HFF-Myc (cell line): Measurements from ENCODE around the gene GALNT9.
A peak's percentile ranks its signal among the peaks of the same experiment; 100 is the strongest.

ENCODE experiments used
- DNase-seq: peaks from one replicate; pipeline ENCODE4 v3.0.0-alpha.2; 2011; ENCODE audit warnings: low read depth; ENCODE audit errors: extremely low read depth
- H3K4me3 ChIP-seq: replicated peaks from 2 replicates; pipeline ENCODE4 v1.5.1; 2011; ENCODE audit warnings: low read depth, mild to moderate bottlenecking, control low read depth, low read length
- TF ChIP-seq, protein P1 (sequence below): IDR thresholded peaks from 2 replicates; pipeline ENCODE4 v1.5.1; 2012; ENCODE audit warnings: mild to moderate bottlenecking, low read depth, low read length, control low read depth; ENCODE audit errors: missing control alignments

The GALNT9 gene

DNA sequence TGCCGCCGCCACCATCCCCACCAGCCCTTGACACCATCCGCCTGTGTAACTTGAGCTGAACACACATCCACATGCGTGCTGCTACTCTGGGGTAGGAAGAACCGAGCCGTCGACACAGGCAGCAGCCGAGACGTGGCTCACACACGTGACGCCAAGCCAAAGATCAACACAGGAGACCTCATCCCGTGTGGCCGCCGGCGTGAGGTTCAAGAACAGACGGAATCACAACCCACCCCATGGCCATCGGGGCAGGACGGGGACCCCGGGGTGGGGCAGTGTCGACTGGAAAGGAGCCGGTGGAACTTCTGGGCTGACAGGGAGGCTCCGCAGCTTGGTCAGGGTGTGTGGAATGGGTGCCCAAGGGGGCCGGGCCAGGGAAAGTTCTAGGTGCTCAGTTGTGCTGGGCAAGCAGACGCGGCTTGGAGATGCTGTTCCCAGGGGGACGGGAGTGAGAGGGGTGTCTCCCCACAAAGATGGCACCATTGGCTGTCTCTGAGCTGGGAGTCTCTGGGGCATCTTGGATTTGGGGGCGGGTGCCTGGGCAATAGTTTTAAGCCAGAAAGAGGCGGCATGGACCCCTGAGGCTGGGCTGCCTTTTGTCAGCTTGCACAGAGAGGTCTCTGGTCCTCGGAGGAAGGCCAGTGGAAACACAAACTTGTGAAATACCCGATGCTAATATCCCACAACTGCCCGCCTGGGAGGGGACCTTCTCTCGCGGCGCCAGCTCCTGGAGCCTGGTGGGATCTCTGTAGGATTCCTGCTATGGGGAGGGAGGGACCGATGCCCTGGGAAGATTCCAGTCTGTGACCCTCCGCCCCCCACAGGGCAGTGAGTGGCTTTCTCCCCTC lies 41.8 kb downstream of the GALNT9 start:
- no peak for DNase-seq
- TF ChIP-seq, protein P1, sequence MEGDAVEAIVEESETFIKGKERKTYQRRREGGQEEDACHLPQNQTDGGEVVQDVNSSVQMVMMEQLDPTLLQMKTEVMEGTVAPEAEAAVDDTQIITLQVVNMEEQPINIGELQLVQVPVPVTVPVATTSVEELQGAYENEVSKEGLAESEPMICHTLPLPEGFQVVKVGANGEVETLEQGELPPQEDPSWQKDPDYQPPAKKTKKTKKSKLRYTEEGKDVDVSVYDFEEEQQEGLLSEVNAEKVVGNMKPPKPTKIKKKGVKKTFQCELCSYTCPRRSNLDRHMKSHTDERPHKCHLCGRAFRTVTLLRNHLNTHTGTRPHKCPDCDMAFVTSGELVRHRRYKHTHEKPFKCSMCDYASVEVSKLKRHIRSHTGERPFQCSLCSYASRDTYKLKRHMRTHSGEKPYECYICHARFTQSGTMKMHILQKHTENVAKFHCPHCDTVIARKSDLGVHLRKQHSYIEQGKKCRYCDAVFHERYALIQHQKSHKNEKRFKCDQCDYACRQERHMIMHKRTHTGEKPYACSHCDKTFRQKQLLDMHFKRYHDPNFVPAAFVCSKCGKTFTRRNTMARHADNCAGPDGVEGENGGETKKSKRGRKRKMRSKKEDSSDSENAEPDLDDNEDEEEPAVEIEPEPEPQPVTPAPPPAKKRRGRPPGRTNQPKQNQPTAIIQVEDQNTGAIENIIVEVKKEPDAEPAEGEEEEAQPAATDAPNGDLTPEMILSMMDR, result no peak
- H3K4me3 ChIP-seq, result no peak overlapping the region

DNA sequence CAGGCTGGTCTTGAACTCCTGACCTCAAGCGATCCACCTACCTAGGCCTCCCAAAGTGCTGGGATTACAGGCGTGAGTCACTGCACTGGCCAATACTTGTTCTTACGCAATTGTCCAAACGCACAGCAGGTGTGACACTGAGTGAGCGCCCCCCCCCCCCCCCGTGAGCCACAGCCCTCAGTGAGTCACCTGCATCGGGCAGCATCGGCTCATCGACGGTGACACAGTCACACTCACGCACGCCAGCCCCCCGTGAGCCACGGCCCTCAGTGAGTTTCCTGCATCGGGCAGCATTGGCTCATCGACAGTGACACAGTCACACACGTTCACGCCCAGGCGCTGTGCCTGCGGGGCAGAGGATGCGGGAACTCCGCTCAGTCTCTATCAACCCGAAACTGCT lies 42.5 kb downstream of the GALNT9 start:
- no peak for DNase-seq
- no peak overlapping the region for H3K4me3 ChIP-seq
- TF ChIP-seq, protein P1, result no peak

DNA sequence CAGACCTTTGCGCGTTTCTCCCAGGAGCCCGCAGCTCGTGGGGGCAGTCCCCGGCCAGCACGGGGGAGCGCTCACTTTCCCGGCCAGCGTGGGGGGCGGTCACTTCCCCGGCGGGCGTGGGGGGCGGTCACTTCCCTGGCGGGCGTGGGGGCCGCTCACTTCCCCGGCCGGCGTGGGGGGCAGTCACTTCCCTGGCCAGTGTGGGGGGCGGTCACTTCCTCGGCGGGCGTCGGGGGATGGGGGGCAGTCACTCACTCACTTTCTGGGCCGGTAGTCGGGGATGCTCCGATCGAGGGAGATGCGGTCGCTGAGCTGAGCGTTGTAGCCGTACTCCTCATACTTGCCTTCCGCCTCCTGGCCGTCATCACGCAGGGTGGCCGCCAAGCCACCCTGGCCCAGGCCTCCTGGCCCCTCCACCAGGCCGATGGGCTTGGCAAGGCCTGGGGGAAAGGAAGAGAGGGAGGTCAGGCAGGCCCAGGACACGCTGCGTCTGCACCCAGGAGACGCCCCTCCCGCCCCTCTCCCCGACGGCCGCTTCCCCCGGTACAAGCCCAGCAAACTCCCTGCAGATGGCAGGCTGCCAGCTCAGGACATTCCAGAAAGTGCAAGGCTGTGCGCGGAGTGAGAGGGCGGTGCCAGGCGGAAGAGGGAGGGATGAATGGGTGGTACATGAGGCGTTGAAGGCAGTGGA lies 43.3 kb downstream of the GALNT9 start:
- H3K4me3 ChIP-seq, result no peak overlapping the region
- peak; percentile 10 for DNase-seq
- TF ChIP-seq, protein P1, result no peak

DNA sequence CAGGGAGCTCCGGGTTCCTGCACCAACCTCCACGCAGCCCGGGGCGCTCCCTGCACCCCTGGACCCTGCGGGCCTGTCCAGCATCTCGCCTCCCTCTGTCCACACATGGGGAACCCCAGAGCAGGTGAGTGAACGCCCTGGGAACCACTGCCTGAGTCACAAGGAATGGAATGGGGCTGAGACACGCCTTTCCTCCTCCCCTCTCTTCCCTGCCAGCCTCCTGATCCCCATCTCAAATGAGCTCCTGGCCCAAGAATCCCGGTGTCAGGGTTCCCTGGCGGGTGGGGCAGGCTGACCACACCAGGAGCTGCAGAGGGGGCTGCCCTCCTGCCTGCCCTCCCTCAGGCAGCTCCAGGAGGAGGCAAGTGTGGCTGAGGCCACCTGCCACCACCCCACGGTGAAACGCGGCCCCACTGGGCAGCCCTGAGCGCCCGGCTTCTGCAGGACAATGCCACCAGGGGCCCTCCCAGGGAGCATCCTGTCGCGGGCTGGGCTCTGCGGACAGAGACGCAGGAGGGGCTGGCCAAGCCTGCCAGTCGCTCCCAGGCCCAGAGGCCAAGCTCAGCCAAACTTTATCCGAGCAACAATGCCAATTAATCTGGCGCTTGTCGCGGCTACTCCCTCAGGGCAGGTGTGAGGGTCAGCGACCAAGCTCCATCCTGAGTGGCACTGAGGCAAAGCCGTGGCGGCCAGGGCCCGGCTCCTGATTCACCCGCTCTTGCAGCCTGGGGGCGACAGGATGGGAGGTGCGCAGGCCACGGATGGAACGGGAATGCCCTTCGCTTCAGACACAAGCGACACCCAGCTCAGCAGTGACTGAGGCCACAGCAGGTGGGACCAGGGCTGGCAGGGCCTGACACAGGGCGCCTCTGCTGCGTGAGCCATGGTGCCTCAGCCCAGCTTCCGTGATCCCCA lies 44.3 kb downstream of the GALNT9 start:
- H3K4me3 ChIP-seq, result no peak overlapping the region
- DNase-seq, result no peak
- TF ChIP-seq, protein P1, result no peak

DNA sequence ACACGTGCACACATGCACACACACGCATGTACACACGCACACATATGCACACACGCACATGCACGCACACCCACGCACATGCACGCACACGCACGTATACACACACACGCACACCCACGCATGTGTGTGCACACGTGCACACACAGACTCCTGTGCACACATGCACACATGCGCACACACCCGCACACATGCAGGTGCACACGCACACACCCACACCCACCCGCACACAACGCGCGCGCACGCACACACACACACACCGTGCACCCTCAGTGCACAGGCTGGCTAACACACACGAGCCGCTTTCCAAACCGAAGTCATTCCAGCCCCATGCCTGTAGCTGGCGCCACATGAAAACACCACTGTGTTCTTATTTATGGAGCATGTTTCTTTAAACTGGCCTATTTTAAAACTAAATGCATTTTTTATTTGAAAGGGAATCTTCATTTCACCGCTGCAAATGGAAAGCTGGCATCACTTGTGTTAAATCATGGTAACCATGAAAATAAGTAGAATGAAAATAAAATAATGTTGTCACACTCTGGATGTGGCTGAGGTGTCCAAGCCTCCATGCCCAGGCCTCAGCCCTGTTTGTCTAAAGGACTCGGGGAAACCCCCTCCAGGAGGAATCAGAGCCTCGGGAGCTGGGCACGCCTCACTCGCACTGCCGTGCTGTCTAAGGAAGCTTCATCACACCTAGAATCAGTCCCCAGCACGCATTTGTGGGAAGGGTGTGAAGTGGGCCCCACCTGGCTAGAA lies 45.1 kb downstream of the GALNT9 start:
- TF ChIP-seq, protein P1, result peak; percentile 26
- no peak for DNase-seq
- H3K4me3 ChIP-seq, result no peak overlapping the region
